Urothelium cell line (cell line): Measurements from ENCODE around the gene DSCAM.
"Not testable (repeated sequence)": the region's sequence is repeated elsewhere in the genome, so short reads cannot be mapped to it uniquely, and the experiment has no call there.

Experiments used
- DNase-seq: peaks from one replicate; pipeline ENCODE4 v3.0.0; 2011; ENCODE audit warnings: low spot score, mixed read lengths
- FAIRE-seq: peaks from 2 replicates; lab custom pipeline; 2011; peaks lifted over from hg19 to GRCh38; lab: Jason Lieb, UNC

The DSCAM gene

DNA sequence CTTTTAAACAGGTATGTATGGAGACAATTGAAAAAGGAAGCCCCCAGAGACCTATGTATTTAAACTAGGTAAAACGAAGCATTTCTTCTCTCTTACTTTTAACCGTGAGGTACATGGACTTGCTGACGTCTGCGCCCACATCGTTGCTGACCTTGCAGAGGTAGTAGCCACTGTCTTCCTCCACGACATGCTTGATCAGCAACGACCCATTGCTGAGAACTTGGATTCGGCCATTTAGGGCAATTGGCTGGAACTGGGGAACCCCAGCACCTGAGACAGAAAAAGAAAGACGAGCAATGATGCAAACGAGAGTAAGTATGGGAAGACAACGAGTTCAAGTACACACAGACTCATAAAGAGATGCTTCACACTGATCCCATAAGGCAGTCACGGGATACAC lies 571.0 kb downstream of the DSCAM start:
- no peak for FAIRE-seq
- no peak for DNase-seq

DNA sequence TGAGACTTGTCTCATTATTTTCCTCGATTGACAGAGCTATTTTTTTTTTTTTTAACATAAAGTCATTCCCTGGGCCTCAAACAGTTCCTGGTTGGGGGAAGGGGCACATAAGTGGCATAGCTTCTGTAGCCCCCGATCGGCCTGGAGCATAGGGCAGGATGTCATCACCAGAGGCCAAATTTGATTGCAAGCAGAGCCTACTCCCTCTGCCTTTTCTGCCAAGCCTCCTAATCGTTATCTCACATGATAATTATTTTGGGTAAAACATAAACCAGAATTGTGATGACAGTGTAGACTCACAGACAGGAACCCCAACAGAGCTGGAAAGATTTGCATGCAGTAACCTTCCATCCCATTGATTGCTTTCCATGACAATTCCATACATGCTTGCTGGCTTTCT lies 574.9 kb downstream of the DSCAM start:
- DNase-seq, result no peak
- FAIRE-seq, result no peak

DNA sequence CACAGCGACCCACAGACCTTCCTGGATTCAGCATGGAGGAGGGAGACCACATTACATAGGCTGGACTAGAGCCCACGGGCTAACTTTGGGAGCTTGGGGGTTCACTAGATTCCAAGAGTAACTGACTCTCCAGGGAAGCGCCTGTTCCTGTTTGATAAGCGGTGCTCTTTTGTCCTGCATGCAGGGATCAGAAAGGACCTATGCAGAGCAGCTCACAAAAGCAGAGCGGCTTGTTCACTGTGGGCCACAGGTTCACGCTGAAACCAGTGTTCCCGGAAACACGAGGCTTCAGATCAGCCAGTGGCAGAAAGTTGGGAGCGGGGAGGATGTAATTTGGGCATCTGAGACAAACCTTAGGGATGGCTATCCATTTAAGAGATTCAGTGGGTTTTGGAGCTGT lies 575.8 kb downstream of the DSCAM start:
- FAIRE-seq (no peak), DNase-seq (no peak)

DNA sequence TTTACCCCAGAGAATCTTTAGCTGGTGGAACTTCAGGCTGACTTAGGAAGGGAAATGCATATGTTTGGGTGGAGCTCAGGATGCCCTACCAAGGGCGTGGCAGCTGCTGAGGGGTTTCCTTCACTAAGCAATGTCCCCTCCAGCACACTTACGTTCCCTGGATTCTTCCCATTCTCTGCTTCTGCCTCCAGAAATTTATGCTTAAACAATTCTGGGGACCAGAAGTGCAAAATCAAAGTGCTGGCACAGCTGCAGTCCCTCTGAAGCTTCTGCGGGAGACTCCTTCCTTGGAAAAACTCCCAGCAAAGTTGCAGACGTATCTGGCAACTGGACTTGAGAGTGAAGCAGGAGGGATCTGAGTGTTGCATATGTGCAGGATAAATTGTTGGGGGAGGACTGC lies 576.9 kb downstream of the DSCAM start:
- no peak for DNase-seq
- no peak for FAIRE-seq

DNA sequence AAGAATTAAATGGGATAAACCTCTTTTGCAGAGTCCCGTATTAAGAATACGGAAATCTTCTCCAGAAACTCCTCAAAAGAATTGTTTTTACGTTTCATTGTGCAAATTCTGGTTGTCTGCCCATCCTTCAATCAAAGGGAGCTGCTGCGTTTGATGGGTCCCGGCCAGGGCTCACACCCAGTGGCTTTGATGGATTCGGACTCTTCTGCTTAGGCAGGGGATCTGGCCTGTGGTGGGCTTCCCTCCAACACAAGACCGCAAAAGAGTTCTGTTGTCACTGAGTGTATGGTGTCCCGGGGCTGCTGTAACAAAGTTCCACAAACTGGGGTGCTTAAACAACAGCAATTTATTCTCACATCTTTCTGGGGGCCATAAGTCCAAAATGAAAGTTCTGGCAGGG lies 577.7 kb downstream of the DSCAM start:
- no peak for FAIRE-seq

DNA sequence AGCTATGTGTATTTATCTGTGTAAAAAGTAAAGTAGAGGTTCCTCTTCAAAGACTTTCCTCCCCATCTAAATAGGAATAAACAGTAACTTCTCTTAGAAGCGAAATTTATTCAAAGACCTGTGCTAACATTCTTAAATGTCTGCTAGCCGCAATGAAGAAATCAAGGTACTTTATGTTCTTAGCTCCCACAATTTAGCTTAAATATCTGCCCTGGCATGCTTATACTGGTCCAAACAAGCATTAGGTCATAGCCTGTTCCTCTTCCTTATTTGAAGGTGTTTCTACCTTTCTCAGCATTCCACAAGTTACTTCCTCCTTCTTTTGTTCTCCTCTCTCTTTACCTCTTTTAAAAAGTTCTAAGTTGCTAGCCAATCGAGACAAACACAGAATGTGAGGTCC lies 588.5 kb downstream of the DSCAM start:
- FAIRE-seq, DNase-seq: not testable (repeated sequence)

More for the DNA sequence above, 577.7 kb downstream of the DSCAM start:
- no peak for DNase-seq

DNA sequence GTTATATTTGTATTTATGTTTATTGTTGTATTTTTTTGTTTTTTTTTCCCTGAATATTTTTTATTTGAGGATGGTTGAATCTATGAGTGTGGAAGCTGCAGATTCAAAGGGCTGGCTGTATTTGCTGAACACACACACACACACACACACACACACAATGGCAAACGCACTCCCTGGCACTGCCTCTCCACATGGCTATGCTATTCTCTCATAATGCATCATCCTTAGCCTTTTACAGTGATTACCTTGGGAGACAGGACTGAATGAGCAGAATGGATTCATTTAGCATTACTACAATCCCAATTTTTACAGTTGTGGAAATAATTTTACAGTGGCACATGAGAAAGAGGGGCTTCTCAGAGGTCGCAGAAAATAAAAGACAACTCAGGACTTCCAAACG lies 589.6 kb downstream of the DSCAM start:
- no peak for DNase-seq
- no peak for FAIRE-seq

DNA sequence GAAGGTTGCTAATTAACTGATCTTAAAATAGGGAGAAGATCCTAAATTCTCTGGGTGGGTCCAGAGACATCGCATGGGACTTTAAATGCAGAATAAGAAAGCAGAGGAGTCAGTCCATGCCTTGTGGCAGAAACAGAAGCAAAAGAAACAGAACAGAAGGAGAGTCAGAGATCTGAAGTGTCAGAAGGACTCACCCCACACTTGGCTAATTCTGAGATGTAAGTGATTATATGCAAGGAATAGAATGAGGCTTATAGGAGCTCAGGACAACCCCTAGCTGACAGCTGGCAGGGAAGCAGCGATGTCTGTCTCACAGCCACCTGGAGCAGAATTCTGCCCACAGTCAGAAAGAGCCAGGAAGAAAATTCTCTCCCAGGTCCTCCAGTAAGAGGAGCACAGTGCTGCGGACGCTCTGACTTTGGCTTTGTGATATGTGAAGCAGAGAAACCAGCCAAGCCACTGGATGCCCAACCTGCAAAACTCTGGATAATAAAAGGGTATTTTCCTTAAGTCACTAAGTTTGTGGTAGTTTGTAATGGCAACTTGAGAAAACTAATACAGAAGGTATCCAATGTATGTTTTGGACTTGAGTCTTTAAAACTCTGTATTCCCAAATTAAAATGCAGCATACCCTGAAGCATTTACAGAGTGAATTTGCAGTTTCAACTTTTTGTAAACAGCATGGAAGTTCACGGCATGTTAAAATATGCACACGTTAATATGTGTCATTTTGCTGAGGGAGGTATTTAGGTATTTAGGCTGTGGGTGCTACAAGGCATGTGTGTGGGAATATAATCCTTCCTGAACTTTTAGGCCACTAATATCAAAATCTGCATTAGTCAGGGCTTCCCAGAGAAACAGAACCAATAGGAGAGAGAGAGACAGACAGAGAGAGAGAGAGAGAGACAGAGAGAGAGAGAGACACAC lies 591.2 kb downstream of the DSCAM start:
- DNase-seq (no peak), FAIRE-seq (no peak)

DNA sequence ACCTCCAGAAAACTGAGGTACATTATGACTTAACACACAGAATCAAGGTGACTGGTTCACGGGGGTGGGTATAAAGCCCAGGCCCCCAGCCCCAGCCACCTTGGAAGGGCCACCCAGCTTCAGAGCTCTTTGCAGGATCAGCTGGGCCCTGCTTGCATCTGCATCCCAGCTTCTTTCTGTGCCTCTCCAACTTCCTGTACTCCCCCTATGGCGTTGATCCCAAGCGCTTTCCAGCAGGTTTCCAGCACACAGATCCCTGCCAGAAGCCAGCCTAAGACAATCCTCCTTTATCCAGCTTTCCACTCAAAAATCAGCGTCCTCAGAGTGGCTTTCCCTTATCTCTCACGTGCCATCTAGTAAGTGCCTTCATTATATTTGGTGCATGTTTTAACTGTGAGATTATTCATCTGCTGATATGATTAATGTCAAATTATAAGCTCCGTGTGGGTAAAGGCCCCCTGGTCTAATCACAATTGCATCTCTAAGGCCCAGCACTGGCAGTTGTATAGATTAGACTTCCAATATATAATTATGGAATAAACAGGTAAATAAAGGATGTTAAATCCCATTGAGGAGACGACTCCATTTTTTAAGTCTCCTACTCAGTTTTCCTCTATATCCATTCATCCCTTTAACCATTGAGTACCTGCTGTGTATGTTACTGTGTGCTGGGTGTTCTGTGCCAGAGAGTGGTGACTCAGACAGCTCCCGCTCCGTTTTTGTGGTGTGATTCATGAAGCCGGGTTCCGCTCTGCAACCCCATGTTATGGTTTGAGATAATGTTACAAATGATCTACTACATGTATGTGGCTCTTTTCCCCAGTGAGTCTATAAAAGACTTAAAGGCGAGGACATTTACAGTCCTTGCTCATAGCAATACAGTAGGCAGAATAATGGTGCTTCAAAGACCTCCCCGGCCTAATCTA lies 592.2 kb downstream of the DSCAM start:
- FAIRE-seq, result no peak
- peak; percentile 13 for DNase-seq

DNA sequence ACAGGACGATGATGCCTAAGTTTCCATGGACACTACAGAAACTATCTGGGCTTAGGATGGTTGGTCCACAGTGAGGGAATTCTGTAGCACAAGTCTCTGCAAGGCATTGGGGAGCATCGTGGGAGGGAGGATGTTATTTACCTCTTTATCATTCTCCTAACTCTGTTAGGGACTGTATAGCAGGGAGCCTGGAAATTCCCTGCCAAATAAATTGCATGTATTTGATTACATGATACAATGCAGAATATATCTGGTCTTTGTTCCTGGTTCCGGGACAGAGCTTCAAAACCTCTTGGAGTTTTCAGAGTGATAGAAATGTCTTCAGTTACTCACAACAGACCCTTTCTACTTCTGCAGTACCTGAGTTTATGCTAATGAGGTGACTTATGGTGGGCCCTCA lies 593.8 kb downstream of the DSCAM start:
- DNase-seq (no peak), FAIRE-seq (no peak)

DNA sequence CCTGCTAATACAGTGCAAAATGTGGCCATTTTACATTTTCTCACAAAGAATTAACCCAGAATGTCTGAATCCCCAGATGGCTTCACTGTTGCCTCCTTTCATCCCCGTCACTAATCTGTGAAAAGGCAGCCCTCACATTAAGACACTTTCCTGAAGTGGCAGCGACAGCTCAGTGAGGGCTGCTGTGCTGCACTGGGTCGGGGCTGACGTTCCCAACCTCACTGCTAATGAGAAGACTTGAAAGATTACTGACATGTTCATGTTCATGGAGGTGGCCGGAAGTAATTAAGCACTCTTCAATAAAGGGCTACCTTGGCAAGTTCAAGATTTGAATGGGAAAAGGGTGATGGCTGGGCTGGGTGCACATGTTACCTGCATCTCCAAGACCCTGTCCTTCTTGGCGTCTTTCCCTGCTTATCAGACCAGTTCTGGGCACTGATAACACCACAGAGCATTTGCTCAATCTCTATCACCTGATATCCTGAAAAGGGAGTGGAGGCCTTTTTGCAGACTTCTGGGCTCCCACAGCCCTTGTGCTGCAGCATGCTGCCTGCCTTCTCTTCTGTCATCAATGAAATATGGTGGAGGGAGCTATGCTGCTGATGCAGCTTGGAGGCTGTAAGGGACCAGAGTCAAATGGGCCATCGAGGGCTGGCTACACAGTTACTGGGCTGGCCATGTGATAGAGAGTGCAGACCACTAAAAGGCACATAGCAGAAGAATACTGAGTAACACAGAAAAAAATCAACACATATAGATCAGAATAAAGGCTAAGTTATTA lies 596.3 kb downstream of the DSCAM start:
- DNase-seq (no peak), FAIRE-seq (no peak)

DNA sequence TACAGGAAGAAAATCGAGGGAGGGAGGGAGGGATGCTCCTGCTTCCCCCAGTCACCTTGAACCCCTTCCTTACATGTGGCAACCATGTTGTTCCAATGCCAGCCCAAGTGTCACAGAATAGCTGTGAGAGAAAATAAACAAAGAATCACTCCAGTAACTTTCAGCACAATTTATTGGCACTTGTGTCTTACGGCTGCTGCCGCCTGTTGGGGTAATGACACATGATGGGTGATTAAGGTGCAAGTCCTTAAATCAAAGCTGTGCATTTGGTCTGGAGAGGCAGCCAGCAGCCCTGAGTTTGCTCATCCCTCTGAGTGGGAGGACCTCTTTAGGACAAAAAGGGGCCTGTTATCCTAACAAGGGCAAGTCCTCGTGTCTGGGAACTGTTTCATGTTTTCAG lies 602.0 kb downstream of the DSCAM start:
- DNase-seq (no peak), FAIRE-seq (no peak)

DNA sequence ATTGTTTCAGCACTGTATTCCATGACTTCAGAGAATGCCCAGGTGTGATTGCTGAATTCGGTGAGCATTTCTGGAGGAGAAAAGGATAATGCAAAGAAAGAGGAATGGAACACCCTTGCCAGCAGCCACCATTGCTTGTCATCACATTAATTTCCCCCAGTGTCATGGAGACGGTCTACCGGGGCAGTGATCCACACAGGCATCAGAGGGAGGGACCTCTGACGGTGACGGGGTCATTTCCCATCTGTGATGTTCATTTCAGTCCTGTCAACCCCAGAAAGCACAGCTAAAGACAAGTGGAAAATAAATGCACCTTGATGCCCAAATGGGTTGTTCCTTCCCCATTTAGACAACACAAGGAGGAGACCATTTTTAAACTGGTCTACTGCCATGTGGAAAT lies 603.3 kb downstream of the DSCAM start:
- FAIRE-seq, result no peak

DNA sequence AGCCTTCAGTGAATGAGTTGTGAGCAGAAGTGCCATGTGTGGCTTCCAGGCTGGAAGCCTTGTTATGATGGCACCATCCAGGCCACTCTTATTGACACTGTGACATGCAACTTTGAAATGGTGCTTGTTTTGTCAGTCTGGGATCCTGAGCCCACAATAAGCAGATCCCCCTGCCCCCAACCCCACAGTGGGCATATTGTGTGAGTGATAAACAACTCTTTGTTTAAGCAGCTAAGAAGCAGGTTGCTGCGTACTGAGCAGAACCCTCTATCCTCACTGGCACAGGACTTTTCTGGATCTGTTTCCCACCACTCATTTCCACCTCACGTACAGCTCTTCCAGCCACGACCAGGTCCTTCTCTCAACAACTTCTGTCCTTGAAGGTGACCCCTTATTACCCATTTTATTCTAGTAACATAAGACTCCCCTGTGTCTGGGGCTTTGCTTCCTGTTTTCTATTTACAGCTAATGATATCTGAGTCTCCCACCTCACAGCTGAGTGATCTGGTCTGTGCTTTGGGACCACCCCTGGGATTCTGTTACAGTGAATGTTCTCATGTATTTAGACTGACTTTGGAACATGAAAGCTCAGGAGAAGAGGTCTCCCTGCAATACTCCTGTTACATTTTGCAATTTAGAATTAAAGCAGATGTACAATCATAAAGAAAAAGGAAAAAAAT lies 604.2 kb downstream of the DSCAM start:
- no peak for FAIRE-seq
- DNase-seq, result no peak

More for the DNA sequence above, 603.3 kb downstream of the DSCAM start:
- DNase-seq, result no peak

DNA sequence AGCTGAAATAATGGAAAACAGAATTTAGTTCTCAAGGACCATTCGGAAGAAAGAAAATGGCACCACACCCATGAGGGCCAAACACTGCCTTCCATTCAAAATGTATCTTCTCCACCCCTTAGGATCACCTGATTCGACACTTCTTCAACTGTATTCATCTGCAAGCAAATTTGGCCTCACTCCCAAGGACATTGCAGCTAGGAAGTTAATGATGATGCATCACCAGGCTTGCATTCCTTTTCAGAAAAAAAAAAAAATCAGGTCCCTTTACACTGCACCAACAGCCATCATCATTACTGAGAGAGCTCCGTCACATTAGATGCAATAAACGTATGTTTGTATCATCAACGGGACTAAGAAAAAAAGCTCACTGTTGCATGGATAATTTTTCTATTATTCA lies 611.4 kb downstream of the DSCAM start:
- no peak for DNase-seq
- FAIRE-seq, result no peak

DNA sequence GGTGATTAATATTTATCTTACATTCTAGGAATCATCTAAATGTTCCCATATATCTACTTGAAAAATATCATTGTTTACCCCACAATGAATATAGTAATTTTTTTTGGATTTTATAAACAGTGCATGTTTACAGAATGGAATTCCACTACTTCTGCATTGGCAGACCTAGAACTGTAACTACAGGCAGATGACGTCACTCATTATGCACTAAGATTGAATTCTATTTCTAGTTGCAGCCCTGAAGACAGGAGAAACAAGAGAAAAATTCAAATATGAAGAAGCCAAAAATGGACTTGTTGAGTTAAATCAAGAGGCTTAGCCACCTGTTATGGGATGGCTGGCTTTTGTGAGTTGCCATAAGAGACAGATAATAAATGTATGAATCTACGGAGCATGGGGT lies 615.0 kb downstream of the DSCAM start:
- DNase-seq (no peak), FAIRE-seq (no peak)

DNA sequence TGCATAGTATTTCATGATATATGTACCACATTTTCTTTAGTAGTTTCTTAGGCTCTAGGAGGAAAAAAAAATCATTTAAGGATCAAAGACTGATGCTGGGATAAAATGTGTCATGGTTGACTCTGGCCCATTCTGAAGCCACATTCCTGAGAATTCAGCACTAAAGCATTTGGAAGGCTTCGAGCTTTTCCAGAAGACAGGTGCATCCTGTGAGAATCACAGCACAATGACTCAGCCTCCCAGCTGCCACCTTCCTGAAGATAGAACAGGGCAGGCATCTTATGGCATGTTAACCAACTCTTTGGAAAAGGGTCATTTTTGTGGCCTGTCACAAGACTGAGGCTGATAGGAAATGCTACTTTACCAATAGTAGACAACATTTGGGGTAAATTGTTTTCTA lies 619.9 kb downstream of the DSCAM start:
- DNase-seq (no peak), FAIRE-seq (no peak)

DNA sequence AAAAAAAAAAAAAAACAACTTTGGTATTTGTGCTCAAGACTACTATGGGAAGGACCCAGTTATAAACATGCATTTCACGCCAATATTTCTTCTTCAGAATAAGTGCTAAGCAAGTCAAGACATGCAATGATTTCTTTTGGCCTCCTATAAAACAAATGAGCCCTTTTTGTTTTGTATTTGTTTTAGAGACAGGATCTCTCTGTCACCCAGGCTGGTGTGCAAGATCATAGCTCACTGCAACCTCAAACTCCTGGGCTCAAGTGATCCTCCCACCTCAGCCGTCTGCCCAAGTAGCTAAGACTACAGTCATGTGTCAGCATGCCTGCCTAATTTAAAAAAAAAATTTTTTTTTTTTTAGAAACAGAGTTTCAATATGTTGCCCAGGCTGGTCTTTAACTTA lies 631.0 kb downstream of the DSCAM start:
- FAIRE-seq (no peak), DNase-seq (no peak)

DNA sequence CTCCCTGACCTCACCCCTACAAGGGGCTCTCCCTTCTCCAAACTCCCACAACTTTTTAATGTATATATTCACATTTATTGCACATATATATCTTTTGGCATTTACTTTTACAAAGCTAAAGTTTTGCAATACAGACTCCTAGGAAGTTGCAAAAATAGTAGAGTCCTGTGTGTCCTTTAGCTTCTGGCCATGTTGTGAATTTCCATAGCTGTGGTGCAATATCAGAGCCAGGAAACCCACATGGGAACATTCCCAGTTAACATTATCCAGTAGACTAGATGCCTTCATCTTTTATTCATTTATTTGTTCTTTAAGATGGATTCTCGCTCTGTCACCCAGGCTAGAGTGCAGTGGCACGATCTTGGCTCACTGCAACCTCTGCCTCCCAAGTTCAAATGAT lies 636.7 kb downstream of the DSCAM start:
- FAIRE-seq (no peak), DNase-seq (no peak)

DNA sequence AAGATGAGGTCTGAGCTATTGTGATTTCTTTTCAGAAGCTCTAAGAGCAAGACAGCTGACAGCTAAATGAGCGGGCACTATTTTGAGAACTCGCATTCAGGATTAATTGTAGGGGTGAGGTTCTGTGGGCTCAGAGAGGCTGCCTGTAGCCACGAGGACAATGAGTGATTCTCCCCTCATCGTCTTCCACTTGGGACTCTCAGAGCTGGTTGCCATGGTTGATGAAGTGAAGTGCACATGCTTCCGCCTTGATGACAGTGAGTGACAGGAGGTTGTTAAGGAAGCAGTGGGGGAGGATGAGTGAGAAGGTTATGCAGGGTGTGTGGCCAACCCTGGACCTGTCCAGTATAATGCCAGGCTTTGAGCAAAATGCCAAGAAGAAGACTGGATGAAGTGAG lies 638.0 kb downstream of the DSCAM start:
- no peak for DNase-seq
- no peak for FAIRE-seq
